ENCODE results near the gene C12orf43.

DNA sequence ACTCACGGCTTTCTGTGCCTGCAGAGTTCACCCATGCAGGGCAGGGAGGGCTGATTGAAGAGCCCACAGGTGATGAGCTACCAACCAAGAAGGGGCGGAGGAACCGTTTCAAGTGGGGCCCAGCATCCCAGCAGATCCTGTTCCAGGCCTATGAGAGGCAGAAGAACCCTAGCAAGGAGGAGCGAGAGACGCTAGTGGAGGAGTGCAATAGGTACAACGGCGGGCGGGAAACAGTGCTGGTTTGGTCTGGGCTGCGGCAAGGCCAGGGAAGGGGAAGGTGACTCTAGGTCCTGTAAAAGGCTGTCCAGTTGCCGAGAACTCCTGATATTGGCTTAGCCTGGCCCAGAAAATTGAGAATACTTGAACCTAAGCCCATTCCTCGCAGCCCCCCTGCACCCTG is 22.8 kb downstream of the C12orf43 start:
- TF ChIP-seq ZNF274 (IDR thresholded peaks at IDR 0.05; ENCODE audit: low read depth, low read length), result no peak
- no peak for TF ChIP-seq YY1 (IDR thresholded peaks at IDR 0.05; ENCODE audit: insufficient read depth, insufficient read length)
- TF ChIP-seq SUZ12 (IDR thresholded peaks at IDR 0.05; ENCODE audit: extremely low read depth, insufficient read depth, insufficient read length), result no peak

Data from NT2/D1 (cell line).